Breast epithelium (tissue), 3 donors: ENCODE measurements around the gene TTLL3.

Source experiments
- CTCF ChIP-seq, 3 donors: fragments of 450-650 bp; IDR thresholded peaks; one replicate each; pipeline ENCODE4 v1.5.1; 2016 to 2017; ENCODE audit warnings: antibody characterized with exemption in 3 of 3, mild to moderate bottlenecking in 3 of 3, moderate library complexity in 3 of 3
- POLR2A ChIP-seq: fragments of 450-650 bp; IDR thresholded peaks from one replicate; pipeline ENCODE4 v1.6.1; 2016; ENCODE audit warnings: antibody characterized with exemption, mild to moderate bottlenecking, moderate library complexity
- POLR2AphosphoS5 ChIP-seq, 3 donors: sonication (generic); formaldehyde crosslinking; IDR thresholded peaks; one replicate each; pipeline ENCODE4 v1.6.1; 2017; ENCODE audit warnings: antibody characterized with exemption in 3 of 3

DNA sequence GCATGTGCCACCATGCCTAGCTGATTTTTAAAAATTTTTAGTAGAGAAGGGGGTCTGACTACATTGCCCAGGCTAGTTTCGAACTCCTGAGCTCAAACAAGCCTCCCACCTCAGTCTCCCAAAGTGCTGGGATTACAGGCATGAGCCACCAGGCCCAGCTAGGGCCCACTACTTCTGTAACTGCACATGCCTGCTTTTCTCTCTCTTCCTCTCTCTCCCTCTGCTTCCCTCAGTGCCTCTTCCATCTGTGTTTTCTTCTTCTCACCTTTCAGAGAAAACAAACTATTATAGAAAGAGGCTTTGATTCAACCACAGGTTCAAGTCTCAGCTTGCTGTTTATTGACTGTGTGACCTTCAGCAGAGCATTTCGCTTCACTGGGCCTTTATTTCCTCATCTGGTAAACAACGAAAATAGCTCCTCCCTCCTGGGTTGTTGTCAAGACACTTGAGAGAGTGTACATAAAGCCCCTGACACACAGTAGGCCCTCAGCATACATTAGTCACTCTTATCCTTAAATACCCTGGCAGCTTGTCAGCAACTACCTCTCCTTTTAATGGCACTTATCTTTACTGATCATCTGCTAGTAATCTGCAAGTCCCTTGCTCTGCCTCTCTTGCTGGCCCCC, 28.0 kb upstream of the TTLL3 start:
- no peak for TF ChIP-seq CTCF (IDR thresholded peaks at IDR 0.05)
- no peak for TF ChIP-seq POLR2AphosphoS5 (IDR thresholded peaks at IDR 0.05)
- no peak for TF ChIP-seq POLR2A
